LNCaP clone FGC (cell line): ENCODE measurements around the gene VPS54.

Experiments
- DNase-seq: peaks from one replicate; pipeline ENCODE4 v3.0.0-alpha.2; 2011; ENCODE audit warnings: low read depth
- H3K4me3 ChIP-seq: 2 replicates; pipeline ENCODE4 v1.5.1; 2011; ENCODE audit warnings: mild to moderate bottlenecking, low read depth, low read length, control low read depth
- CTCF ChIP-seq: IDR thresholded peaks from 2 replicates; pipeline ENCODE4 v1.5.1; 2012; ENCODE audit warnings: mild to moderate bottlenecking; ENCODE audit not compliant: control insufficient read depth, insufficient read depth; ENCODE audit errors: extremely low read depth

Gene VPS54

GRCh38 chr2:64021578-64021977 lies 2.4 kb upstream of the VPS54 start:
- no peak overlapping the region for H3K4me3 ChIP-seq
- DNase-seq = peak; percentile 81
- no peak for TF ChIP-seq CTCF

- H3K4me3 ChIP-seq = peak overlapping the region; percentile 68
- no peak for DNase-seq
These were observed 824 bp upstream of the VPS54 start for GRCh38 chr2:64019975-64020528.

GRCh38 chr2:64018701-64019082 lies 536 bp downstream of the VPS54 start:
- peak overlapping the region; percentile 68 for H3K4me3 ChIP-seq
- TF ChIP-seq CTCF = no peak
- DNase-seq = no peak

More at GRCh38 chr2:64019975-64020528, 824 bp upstream of the VPS54 start:
- TF ChIP-seq CTCF = no peak

- H3K4me3 ChIP-seq = peak overlapping the region; percentile 68
- no peak for TF ChIP-seq CTCF
- no peak for DNase-seq
These were observed 1.2 kb downstream of the VPS54 start for GRCh38 chr2:64017811-64018700.

- no peak for DNase-seq
- H3K4me3 ChIP-seq = no peak overlapping the region
- TF ChIP-seq CTCF = no peak
These were observed 3.3 kb downstream of the VPS54 start for GRCh38 chr2:64015898-64016297.

GRCh38 chr2:64015391-64015790 lies 3.8 kb downstream of the VPS54 start:
- no peak for TF ChIP-seq CTCF
- no peak overlapping the region for H3K4me3 ChIP-seq
- no peak for DNase-seq

GRCh38 chr2:64014628-64015027 lies 4.6 kb downstream of the VPS54 start:
- H3K4me3 ChIP-seq = no peak overlapping the region
- no peak for TF ChIP-seq CTCF
- DNase-seq = no peak
